Kidney (tissue), 14 donors: ENCODE measurements around the gene MX2. TPM values are rescaled to one million over a fixed set of nuclear protein-coding genes. Genes with fewer than 3 reads are reported as not detected.
A peak's percentile ranks its signal among the peaks of the same experiment; 100 is the strongest.

ENCODE experiments used
- DNase-seq, 5 donors: peaks; one replicate each; pipeline ENCODE4 v3.0.0-alpha.2; 2013 to 2020
- FAIRE-seq: peaks from 2 replicates; lab custom pipeline; 2012; peaks lifted over from hg19 to GRCh38; lab: Jason Lieb, UNC
- H3K27ac ChIP-seq, 2 donors: one replicate each; pipeline ENCODE4 v1.7.0; 2013; ENCODE audit warnings: low read depth in 2 of 2, low read length in 2 of 2, inconsistent platforms in 1 of 2
- H3K27me3 ChIP-seq: one replicate; pipeline ENCODE4 v1.7.1; 2013; ENCODE audit warnings: low read length, inconsistent platforms; ENCODE audit not compliant: control insufficient read depth, insufficient read depth
- H3K36me3 ChIP-seq, 3 donors: one replicate each; pipeline versions ENCODE4 v1.7.0 to v1.7.1; 2013; ENCODE audit warnings: low read length in 3 of 3, control low read depth in 1 of 3, inconsistent platforms in 1 of 3; ENCODE audit not compliant: insufficient read depth in 3 of 3, control insufficient read depth in 2 of 3
- H3K4me1 ChIP-seq, 3 donors: one replicate each; pipeline versions ENCODE4 v1.7.0 to v1.7.1; 2013; ENCODE audit warnings: low read length in 3 of 3, inconsistent platforms in 1 of 3, low read depth in 1 of 3; ENCODE audit not compliant: control insufficient read depth in 2 of 3, insufficient read depth in 2 of 3
- H3K4me3 ChIP-seq, 3 donors: one replicate each; pipeline versions ENCODE4 v1.7.0 to v1.8.1; 2013; ENCODE audit warnings: low read length in 3 of 3, control low read depth in 1 of 3, inconsistent platforms in 1 of 3
- H3K9ac ChIP-seq, 3 donors: one replicate each; pipeline versions ENCODE4 v1.7.0 to v1.7.1; 2013; ENCODE audit warnings: low read length in 3 of 3, control low read depth in 1 of 3, inconsistent platforms in 1 of 3
- H3K9me3 ChIP-seq, 3 donors: one replicate each; pipeline versions ENCODE4 v1.7.0 to v1.7.1; 2013; ENCODE audit warnings: low read length in 3 of 3, control low read depth in 1 of 3, inconsistent platforms in 1 of 3; ENCODE audit not compliant: control insufficient read depth in 2 of 3, insufficient read depth in 1 of 3
- CTCF ChIP-seq: IDR thresholded peaks from 3 replicates; pipeline ENCODE4 v1.5.1; 2012; ENCODE audit warnings: mild to moderate bottlenecking, moderate library complexity, borderline replicate concordance; ENCODE audit not compliant: insufficient read depth; ENCODE audit errors: extremely low read depth
- intact Hi-C: fragments of 100-400 bp; cut with DNase I; formaldehyde crosslinking; loops from one replicate; pipeline ENCODE4 v1.11.1; 2022
- polyA plus RNA-seq: library from polyadenylated mRNA; stranded (reverse); fragments of 350-450 nt; fragmentation: Illumina TruSeq; extraction: RNeasy Lipid Tissue Mini Kit (QIAGEN cat#74804); gene quantifications from one replicate; pipeline ENCODE4 v1.2.3, GENCODE V29; 2014; ENCODE audit warnings: low read depth, low replicate concordance; ENCODE audit not compliant: insufficient read depth
- total RNA-seq: library from RNA; stranded (reverse); fragmentation: NEBNext Ultra II Directional; extraction: Animal tissue kit (Norgen Biotek cat#: 25700); gene quantifications from one replicate; pipeline ENCODE4 v1.2.1, GENCODE V29; 2021
- donor health status: control.
- donor health status: control.
- donor health status: control.
- donor health status: control.
- donor health status: control.
- donor health status: DM: yes; HTN: yes; CAD: no.
- donor health status: Normal renal cell carcinoma (clear cell type).

MX2 gene
- total and polyA plus RNA-seq, 2 donors from 2014 or later, result 4.3 to 11.7 TPM

- H3K4me1 ChIP-seq, result no peaks in the 10 kb centered on the region
- H3K27me3 ChIP-seq, result no peaks in the 10 kb centered on the region
- no peaks in the 10 kb centered on the region for H3K9me3 ChIP-seq
- no peak for TF ChIP-seq CTCF
- H3K27ac ChIP-seq, result no peak overlapping the region
- no peak overlapping the region for H3K4me3 ChIP-seq
- DNase-seq (peak in 1 of 5 donors; percentile 26), FAIRE-seq (no peak)
- intact Hi-C loops, result no loop called here
- H3K36me3 ChIP-seq, result peaks cover 0 to 26% (median 2%) of the 10 kb centered on the region in 3 donors
- no peak overlapping the region for H3K9ac ChIP-seq
These were observed 84.8 kb downstream of the MX2 start for GRCh38 chr21:41446586-41446985.

GRCh38 chr21:41447356-41447755 lies 85.5 kb downstream of the MX2 start:
- TF ChIP-seq CTCF, result no peak
- DNase-seq (no peak), FAIRE-seq (no peak)
- intact Hi-C loops, result no loop called here
- Histone ChIP-seq H3K36me3 (peaks cover 0 to 25% (median 0%) of the 10 kb centered on the region in 3 donors), H3K9ac (no peak overlapping the region), H3K4me3 (no peak overlapping the region), H3K27me3 (no peaks in the 10 kb centered on the region), H3K4me1 (no peaks in the 10 kb centered on the region), H3K27ac (no peak overlapping the region), H3K9me3 (no peaks in the 10 kb centered on the region)

GRCh38 chr21:41449613-41450012 lies 87.8 kb downstream of the MX2 start:
- FAIRE-seq (no peak), DNase-seq (no peak)
- peaks cover 0 to 18% (median 0%) of the 10 kb centered on the region in 3 donors for H3K36me3 ChIP-seq
- no peak overlapping the region for H3K9ac ChIP-seq
- no peaks in the 10 kb centered on the region for H3K4me1 ChIP-seq
- intact Hi-C loops, result loop anchor here (10.0 kb wide), 1 partner anchor 165 kb away; no protein-coding TSS in a partner anchor
- H3K9me3 ChIP-seq, result no peaks in the 10 kb centered on the region
- H3K27me3 ChIP-seq, result no peaks in the 10 kb centered on the region
- TF ChIP-seq CTCF, result no peak
- H3K4me3 ChIP-seq, result no peak overlapping the region
- H3K27ac ChIP-seq, result no peak overlapping the region
